ENCODE data around the gene PHLDB2. TPM values are rescaled to one million over a fixed set of nuclear protein-coding genes. Genes with fewer than 3 reads are reported as not detected.

The PHLDB2 gene
- total and polyA plus RNA-seq, 2 of the 8 experiments (the other 6 are each of a cell fraction or from before 2014, with no cell fraction given) = 5.8 to 22.6 TPM

DNA sequence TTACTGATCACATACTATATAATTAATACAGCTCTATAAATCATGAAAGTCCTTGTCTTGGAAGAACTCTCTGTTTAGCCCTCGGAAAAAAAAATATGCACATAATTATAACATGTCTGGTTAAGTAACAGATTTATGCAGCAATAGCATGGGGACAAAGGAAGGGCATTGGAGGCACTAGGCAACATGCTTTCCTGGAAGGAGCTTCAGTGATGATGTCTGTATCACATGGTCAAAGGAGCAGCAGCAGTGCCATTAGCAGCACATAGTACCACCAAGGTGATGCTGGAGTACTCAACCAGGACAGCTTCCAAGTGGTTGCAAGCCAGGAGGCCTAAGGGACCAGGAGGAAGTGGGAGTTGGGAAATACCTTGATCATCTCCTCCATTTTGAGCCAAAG lies 36.3 kb upstream of the PHLDB2 start:
- H3K14ac ChIP-seq (ENCODE audit: insufficient read length) = no peak overlapping the region
- WGBS, 2 experiments (ENCODE audit: extremely low coverage in 1 of 2, insufficient coverage in 1 of 2, insufficient read length in 1 of 2, insufficient replicate concordance in 2 of 2, low coverage in 1 of 2, low lambda C conversion rate in 2 of 2, missing lambda C conversion rate in 1 of 2) = 59% methylated on average over 1 of the region's 1 CpG; no CpG with 5 or more reads in 1 of the 2 experiments
- no peak overlapping the region for H3K23ac ChIP-seq (ENCODE audit: insufficient read length)
- H3K9me3 ChIP-seq (ENCODE audit: insufficient read depth in 2 of 2, low read depth in 1 of 2, low read length in 1 of 2) = no peaks in the 10 kb centered on the region
- no peaks in the 10 kb centered on the region for H3K79me2 ChIP-seq (ENCODE audit: control insufficient read depth in 1 of 2, insufficient read depth in 2 of 2, low read length in 2 of 2)
- no peak overlapping the region for H2BK20ac ChIP-seq (ENCODE audit: low read length)
- no peak overlapping the region for H3K4ac ChIP-seq (replicated peaks; ENCODE audit: insufficient read length, low read depth, low read length)
- H3K9ac ChIP-seq (replicated peaks in 1 of 4; ENCODE audit: extremely low read depth in 1 of 4, low read depth in 3 of 4, low read length in 3 of 4) = no peak overlapping the region
- TF ChIP-seq SIRT6 (IDR thresholded peaks at IDR 0.05; ENCODE audit: low read length) = no peak
- TF ChIP-seq YY1 (IDR thresholded peaks at IDR 0.05; ENCODE audit: low read depth, low read length) = no peak
- no peak for TF ChIP-seq ASH2L (IDR thresholded peaks at IDR 0.05; ENCODE audit: low read length)
- TF ChIP-seq CBX5 (IDR thresholded peaks at IDR 0.05; ENCODE audit: low read depth, low read length) = no peak
- no peak for TF ChIP-seq POU5F1 (IDR thresholded peaks at IDR 0.05; ENCODE audit: low read depth, low read length)
- no peak for TF ChIP-seq SUZ12 (IDR thresholded peaks at IDR 0.05; ENCODE audit: low read length)
- no peak for TF ChIP-seq HDAC6 (IDR thresholded peaks at IDR 0.05; ENCODE audit: low read depth, low read length)
- TF ChIP-seq POLR2A (IDR thresholded peaks at IDR 0.05; ENCODE audit: control extremely low read depth in 1 of 2, low read depth in 2 of 2, low read length in 2 of 2) = no peak
- no peak for TF ChIP-seq RAD21 (IDR thresholded peaks at IDR 0.05 in 1 of 2, conservative IDR thresholded peaks at IDR 0.05 in 1 of 2; ENCODE audit: low read depth in 2 of 2, low read length in 2 of 2)
- no peak for TF ChIP-seq RNF2 (IDR thresholded peaks at IDR 0.05; ENCODE audit: borderline replicate concordance, low read depth, low read length, missing control alignments, poor library complexity, severe bottlenecking)
- no peak for TF ChIP-seq TCF12 (IDR thresholded peaks at IDR 0.05; ENCODE audit: low read depth, low read length)
- no peaks in the 10 kb centered on the region for H3K79me1 ChIP-seq (ENCODE audit: low read depth, low read length)
- ChIA-PET POLR2A (ENCODE audit: partially characterized antibody) (interaction anchor here (0.6 kb wide), 2 partner anchors 227 to 1440 kb away, joined by 3 to 4 read pairs; no protein-coding TSS in a partner anchor), CTCF (ENCODE audit: partially characterized antibody) (interaction anchor here (0.9 kb wide), 1 partner anchor 132 kb away, joined by 3 read pairs; no protein-coding TSS in a partner anchor)
- H2BK12ac ChIP-seq (ENCODE audit: low read depth, low read length) = no peak overlapping the region
- H2AFZ ChIP-seq (ENCODE audit: low read length) = no peak overlapping the region
- H4K5ac ChIP-seq (ENCODE audit: insufficient read length, low read depth, low read length) = no peak overlapping the region
- no peak overlapping the region for H2AK5ac ChIP-seq (ENCODE audit: low read depth, low read length)
- no peak overlapping the region for H3K27ac ChIP-seq (ENCODE audit: low read depth, low read length)
- H3K56ac ChIP-seq (replicated peaks; ENCODE audit: insufficient read length, low read depth, low read length) = no peak overlapping the region
- H3K4me2 ChIP-seq (ENCODE audit: insufficient read depth in 1 of 2, low read depth in 2 of 2, low read length in 2 of 2) = no peak overlapping the region
- no peak overlapping the region for H3K18ac ChIP-seq (ENCODE audit: extremely low read depth, low read length)
- H3K4me3 ChIP-seq (ENCODE audit: extremely low read depth in 1 of 4, insufficient read depth in 2 of 4, low read depth in 3 of 4, low read length in 4 of 4) = no peak overlapping the region
- no peaks in the 10 kb centered on the region for H3K36me3 ChIP-seq (ENCODE audit: control insufficient read depth in 2 of 4, insufficient read depth in 4 of 4, low read length in 3 of 4)
- no peak overlapping the region for H2BK5ac ChIP-seq (ENCODE audit: low read depth, low read length)
- H4K8ac ChIP-seq (ENCODE audit: extremely low read depth, insufficient read depth, low read length) = no peak overlapping the region
- H3K27me3 ChIP-seq (replicated peaks in 1 of 4; ENCODE audit: control insufficient read depth in 3 of 4, extremely low read depth in 1 of 4, insufficient read depth in 3 of 4, low read length in 3 of 4) = no peaks in the 10 kb centered on the region
- no peak overlapping the region for H2BK120ac ChIP-seq (replicated peaks; ENCODE audit: low read depth, low read length)
- no peaks in the 10 kb centered on the region for H4K20me1 ChIP-seq (replicated peaks in 1 of 2; ENCODE audit: control insufficient read depth in 1 of 2, insufficient read depth in 2 of 2, low read length in 2 of 2)
- no peak overlapping the region for H4K91ac ChIP-seq (replicated peaks; ENCODE audit: insufficient read length, low read length)
- no peaks in the 10 kb centered on the region for H3K4me1 ChIP-seq (replicated peaks in 1 of 4; ENCODE audit: control insufficient read depth in 3 of 4, insufficient read depth in 4 of 4, low read length in 3 of 4)
- DNase-seq (ENCODE audit: low read depth in 1 of 2, low spot score in 2 of 2) (no peak), FAIRE-seq (no peak)
- no peak overlapping the region for H2BK15ac ChIP-seq (ENCODE audit: low read length)
- no peaks in the 10 kb centered on the region for H3K23me2 ChIP-seq (ENCODE audit: low read depth, low read length)

All from H1 (cell line).